RWPE2 (cell line): ENCODE data around the gene PID1.

Source experiments
- ATAC-seq: fragments of 200-7000 bp; cut with Tn5 transposase; 3 replicates; pipeline ENCODE4 v1.9.1; 2021; ENCODE audit warnings: low read depth
- DNase-seq: peaks from one replicate; pipeline ENCODE4 v3.0.0-alpha.2; 2020; ENCODE audit warnings: low spot score
- H3K27ac ChIP-seq: fragments of 450-650 bp; 2 replicates; pipeline ENCODE4 v1.5.1; 2017; ENCODE audit warnings: mild to moderate bottlenecking; ENCODE audit not compliant: poor library complexity, severe bottlenecking
- H3K27me3 ChIP-seq: fragments of 250-450 bp; sonication (Bioruptor Pico); 2 replicates; pipeline ENCODE4 v1.5.1; 2021; ENCODE audit warnings: mild to moderate bottlenecking, moderate library complexity; ENCODE audit not compliant: insufficient read depth, poor library complexity, severe bottlenecking
- H3K36me3 ChIP-seq: fragments of 250-450 bp; sonication (Bioruptor Pico); 2 replicates; pipeline ENCODE4 v1.5.1; 2020; ENCODE audit warnings: low read depth, mild to moderate bottlenecking, moderate library complexity
- H3K4me1 ChIP-seq: fragments of 250-450 bp; sonication (Bioruptor Pico); 2 replicates; pipeline ENCODE4 v1.5.1; 2021; ENCODE audit warnings: mild to moderate bottlenecking, moderate library complexity; ENCODE audit not compliant: insufficient read depth, poor library complexity, severe bottlenecking
- H3K4me3 ChIP-seq: fragments of 250-450 bp; sonication (Bioruptor Pico); 2 replicates; pipeline ENCODE4 v1.5.1; 2021; ENCODE audit warnings: mild to moderate bottlenecking, moderate library complexity; ENCODE audit not compliant: severe bottlenecking
- H3K9me3 ChIP-seq: fragments of 250-450 bp; sonication (Bioruptor Pico); 2 replicates; pipeline ENCODE4 v1.5.1; 2021; ENCODE audit warnings: mild to moderate bottlenecking, moderate library complexity; ENCODE audit not compliant: severe bottlenecking
- CTCF ChIP-seq: fragments of 450-650 bp; IDR thresholded peaks from one replicate; pipeline ENCODE4 v1.5.1; 2017; ENCODE audit warnings: mild to moderate bottlenecking, moderate library complexity; ENCODE audit not compliant: poor library complexity, severe bottlenecking

PID1 gene

GRCh38 chr2:229235131-229235914, 35.8 kb downstream of the PID1 start:
- Histone ChIP-seq H3K4me1 (no peaks in the 10 kb centered on the region), H3K9me3 (no peaks in the 10 kb centered on the region), H3K36me3 (0 out of 2 replicates have a peak, but pooled peaks cover 2% of the 10 kb centered on the region), H3K4me3 (no peak overlapping the region), H3K27ac (no peak overlapping the region), H3K27me3 (no peaks in the 10 kb centered on the region)
- ATAC-seq (no peak; the same call in 2 of the 3 replicates), DNase-seq (no peak)
- TF ChIP-seq CTCF: no peak

- DNase-seq (no peak), ATAC-seq (no peak)
Measured at GRCh38 chr2:229231885-229232284, 39.2 kb downstream of the PID1 start.

GRCh38 chr2:229231328-229231868, 39.7 kb downstream of the PID1 start:
- Histone ChIP-seq H3K4me1 (no peaks in the 10 kb centered on the region), H3K27me3 (no peaks in the 10 kb centered on the region), H3K36me3 (no peaks in the 10 kb centered on the region), H3K27ac (no peak overlapping the region), H3K4me3 (no peak overlapping the region), H3K9me3 (no peaks in the 10 kb centered on the region)
- DNase-seq: no peak
- no peak for TF ChIP-seq CTCF
- ATAC-seq: no peak

More at GRCh38 chr2:229231885-229232284, 39.2 kb downstream of the PID1 start:
- no peak for TF ChIP-seq CTCF
- Histone ChIP-seq H3K27ac (no peak overlapping the region), H3K4me3 (no peak overlapping the region), H3K9me3 (no peaks in the 10 kb centered on the region), H3K27me3 (no peaks in the 10 kb centered on the region), H3K4me1 (no peaks in the 10 kb centered on the region), H3K36me3 (no peaks in the 10 kb centered on the region)

GRCh38 chr2:229230911-229231310, 40.2 kb downstream of the PID1 start:
- Histone ChIP-seq H3K36me3 (no peaks in the 10 kb centered on the region), H3K9me3 (no peaks in the 10 kb centered on the region), H3K4me3 (no peak overlapping the region), H3K4me1 (no peaks in the 10 kb centered on the region), H3K27me3 (no peaks in the 10 kb centered on the region), H3K27ac (no peak overlapping the region)
- no peak for DNase-seq
- no peak for ATAC-seq
- TF ChIP-seq CTCF: no peak

- no peak for TF ChIP-seq CTCF
- DNase-seq: no peak
- Histone ChIP-seq H3K27me3 (no peaks in the 10 kb centered on the region), H3K9me3 (no peaks in the 10 kb centered on the region), H3K4me3 (no peak overlapping the region), H3K27ac (no peak overlapping the region), H3K4me1 (no peaks in the 10 kb centered on the region), H3K36me3 (no peaks in the 10 kb centered on the region)
- ATAC-seq: no peak
Measured at GRCh38 chr2:229230256-229230655, 40.8 kb downstream of the PID1 start.
